GM21825 (cell line): Measurements from ENCODE around the gene NOTCH4.
"Not testable (repeated sequence)": the region's sequence is repeated elsewhere in the genome, so short reads cannot be mapped to it uniquely, and the experiment has no call there.

Source experiments
- ATAC-seq: cut with Tn5 transposase; IDR thresholded peaks from one replicate; pipeline ENCODE4 v1.9.1; 2021; ENCODE audit warnings: mild to moderate bottlenecking, moderate library complexity; ENCODE audit not compliant: unreplicated experiment

NOTCH4 gene

DNA sequence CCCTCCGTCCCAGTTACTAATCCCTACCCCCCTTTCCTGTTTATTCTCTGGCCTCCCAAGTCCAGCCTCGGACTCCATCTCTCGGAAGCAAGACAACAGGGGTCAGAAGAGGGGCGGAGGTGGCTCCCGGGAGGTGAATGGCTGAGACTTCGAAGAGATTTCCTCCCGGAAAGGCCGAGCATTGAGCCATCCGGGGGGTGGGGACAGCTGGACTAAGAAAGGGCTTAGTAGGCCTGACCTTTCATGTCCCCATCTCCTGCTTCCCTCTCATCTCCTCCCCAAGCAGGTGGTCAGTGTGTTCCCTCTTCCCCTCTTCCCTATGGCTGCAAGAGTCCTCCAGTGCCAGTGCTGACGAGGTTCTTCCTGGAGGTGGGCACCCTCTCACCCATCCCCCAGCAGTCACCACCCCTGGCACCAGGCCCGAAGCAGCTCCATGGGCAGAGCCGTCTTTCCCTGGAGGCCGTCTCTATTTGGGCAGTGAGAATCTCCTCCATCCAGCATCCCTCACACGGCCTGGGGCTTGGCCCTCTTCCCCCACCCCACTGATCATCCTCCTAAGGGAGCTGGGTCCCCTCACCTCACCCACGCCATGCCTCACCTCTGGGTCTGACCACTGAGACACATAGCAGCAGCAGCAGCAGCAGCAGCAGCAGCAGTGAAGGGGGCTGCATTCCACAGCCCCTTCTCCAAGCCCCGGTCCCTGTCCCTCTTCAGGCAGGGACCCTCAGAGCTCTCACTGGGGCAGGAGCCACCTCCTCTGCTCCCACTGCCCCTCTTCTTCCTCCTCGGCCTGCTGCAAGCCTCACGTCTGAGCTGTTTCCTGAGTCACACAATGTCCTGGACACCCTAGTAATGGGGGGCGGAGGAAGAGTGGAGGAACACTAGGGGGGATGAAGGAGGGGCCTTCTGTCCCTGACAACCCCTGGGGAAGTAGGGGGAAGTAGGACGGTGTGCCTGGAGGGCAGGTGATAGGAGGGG, at the start of gene NOTCH4:
NOTCH4 (minus strand) TSS at position 810 of the 978 bp plus-strand sequence; CDS start at position 671, 139 bp downstream.
- ATAC-seq = no peak

DNA sequence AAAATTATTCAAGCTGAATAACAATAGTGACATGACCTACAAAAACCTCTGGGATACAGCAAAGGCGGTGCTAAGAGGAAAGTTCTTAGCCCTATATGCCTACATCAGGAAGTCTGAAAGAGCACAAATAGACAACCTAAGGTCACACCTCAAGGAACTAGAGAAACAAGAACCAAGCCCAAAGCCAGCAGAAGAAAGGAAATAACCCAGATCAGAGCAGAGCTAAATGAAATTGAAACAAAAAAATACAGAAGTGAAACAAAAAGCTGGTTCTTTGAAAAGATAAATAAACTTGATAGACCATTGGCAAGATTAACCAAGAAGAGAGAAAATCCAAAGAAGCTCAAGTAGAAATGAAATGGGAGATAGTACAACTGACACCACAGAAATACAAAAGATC, 47.6 kb upstream of the NOTCH4 start:
- no peak for ATAC-seq

DNA sequence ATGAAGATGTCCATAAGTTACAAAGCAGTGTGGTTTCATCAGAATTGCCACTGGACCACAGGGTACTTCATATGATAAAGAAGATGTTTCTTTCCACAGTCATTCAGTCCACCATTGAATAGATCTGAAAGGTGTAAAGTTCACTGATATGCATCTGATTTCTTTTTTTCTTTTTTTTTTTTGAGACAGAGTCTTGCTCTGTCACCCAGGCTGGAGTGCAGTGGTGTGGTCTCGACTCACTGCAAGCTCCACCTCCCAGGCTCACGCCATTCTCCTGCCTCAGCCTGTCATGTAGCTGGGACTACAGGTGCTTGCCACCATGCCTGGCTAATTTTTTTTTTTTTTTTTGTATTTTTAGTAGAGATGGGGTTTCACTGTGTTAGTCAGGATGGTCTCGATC, 44.6 kb upstream of the NOTCH4 start:
- not testable (repeated sequence) for ATAC-seq

DNA sequence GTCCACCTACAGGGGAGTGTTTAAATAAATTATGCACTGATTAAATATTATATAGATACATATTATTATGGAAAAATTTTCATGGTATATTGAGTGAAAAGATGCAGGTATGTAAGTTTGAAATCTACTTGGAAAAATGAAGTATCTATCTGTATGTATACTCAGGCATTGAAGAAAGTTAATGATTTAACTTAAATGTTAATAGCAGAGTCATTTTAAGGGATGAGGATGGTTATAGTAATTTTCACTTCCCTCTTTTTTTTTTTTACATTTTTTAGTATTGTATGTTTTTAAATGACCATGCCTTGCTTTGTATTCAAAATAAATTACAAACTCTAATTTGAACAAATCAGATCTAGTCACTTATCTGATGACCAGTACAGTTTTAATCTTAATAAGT, 43.2 kb upstream of the NOTCH4 start:
- no peak for ATAC-seq

DNA sequence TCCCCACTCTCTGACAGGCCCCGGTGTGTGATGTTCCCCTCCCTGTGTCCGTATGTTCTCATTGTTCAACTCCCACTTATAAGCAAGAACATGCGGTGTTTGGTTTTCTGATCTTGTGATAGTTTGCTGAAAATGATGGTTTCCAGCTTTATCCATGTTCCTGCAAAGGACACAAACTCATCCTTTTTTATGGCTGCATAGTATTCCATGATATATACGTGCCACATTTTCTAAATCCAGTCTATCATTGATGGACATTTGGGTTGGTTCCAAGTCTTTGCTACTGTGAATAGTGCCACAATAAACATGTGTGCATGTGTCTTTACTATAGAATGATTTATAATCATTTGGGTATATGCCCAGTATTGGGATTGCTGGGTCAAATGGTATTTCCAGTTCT, 33.4 kb upstream of the NOTCH4 start:
- not testable (repeated sequence) for ATAC-seq

DNA sequence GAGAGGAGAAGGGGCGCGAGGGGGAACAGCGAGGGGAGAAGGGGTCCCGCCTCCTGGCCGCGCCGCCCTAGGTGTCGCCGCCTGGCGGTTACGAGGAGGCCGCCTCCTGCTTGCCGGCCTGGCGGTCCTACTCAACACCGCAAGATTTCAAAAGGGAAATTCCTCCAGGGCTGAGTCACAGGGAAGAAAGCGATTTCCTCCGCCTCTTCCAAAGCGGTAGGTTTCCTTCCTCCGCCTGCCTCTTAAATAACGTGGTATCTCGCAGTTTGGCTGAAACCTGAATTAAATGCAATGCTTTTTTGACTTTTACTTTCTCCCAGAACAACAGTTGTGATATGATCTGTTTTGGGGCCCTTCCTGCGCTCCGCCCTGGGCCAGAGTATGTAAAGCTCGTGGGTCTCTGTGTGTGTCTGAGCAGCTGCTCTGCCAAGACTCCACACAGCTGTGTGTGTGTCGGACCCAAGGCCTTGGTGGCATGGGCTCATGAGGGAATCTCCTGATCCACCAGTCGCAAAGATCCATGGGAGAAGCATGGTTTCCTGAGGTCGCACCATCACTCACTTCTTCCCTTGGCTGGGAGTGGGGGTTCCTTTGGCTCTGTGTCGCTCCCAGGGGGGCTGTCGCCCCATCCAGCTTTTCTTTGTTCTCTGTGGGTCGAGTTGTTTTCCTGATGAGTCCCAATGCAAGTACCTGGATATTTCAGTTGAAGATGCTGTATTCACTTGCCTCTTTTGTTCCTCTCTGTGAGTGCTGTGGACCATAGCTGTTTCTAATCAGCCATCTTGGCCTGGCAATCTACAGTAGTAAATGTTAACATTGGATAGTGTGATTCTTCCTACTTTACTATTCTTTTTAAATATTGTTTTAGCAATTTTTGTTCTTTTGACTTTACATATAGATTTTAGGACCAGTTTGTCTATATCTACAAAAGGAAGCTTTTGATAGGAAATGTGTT, 31.6 kb upstream of the NOTCH4 start:
- ATAC-seq = no peak

DNA sequence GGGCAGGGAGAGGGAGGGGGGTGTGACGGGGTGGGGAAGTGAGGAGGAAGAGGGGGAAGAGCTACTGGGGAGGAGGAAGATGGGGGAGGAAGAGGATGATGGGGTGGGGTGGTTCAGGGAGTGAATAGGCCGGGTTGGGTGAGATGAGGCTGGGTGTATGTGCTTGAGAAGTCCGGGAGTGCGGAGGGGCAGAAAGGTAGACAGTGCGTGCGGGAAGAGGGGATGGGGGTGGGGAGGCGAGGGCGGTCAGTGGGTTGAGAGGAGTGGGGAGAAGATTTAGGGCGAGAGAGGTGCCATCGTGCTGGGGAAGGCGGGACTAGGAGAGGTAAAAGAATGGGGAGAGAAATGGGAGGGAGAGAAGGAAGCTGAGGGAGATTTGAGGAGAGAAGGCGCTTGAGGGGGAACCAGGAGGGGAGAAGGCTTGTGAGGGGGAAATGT, 30.9 kb upstream of the NOTCH4 start:
- no peak for ATAC-seq

DNA sequence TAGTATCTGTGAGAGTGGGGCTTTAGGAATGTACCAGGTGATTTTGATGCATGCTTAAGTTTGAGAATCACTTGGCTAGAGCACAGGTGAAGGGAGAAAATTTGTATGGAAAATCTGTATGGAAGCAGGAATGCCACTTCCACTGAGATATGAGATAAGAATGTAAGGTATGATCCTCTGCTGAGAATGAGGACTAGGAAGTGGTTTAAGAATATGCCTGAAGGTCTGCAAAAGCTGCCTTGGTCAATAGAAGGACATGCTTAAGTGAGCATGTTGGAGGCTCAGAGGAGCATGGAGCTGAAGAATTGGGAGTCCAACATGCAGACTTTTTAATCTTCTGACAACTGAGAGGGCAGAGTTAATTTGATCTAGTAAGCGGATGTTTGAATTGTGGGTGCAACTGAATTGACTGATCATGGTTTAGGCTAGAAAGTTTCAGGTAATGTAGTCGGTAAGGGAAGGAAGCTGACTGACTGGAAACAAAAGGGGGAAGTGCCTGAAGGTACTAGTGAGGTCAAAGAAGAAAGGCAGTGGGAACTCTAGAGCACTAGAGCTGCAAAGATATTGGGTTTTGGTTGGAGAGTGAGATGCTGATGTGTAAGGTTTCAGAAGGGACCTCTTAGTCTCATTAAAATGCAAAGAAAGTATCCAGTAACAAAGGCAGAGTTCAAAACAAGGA, 28.6 kb upstream of the NOTCH4 start:
- no peak for ATAC-seq

DNA sequence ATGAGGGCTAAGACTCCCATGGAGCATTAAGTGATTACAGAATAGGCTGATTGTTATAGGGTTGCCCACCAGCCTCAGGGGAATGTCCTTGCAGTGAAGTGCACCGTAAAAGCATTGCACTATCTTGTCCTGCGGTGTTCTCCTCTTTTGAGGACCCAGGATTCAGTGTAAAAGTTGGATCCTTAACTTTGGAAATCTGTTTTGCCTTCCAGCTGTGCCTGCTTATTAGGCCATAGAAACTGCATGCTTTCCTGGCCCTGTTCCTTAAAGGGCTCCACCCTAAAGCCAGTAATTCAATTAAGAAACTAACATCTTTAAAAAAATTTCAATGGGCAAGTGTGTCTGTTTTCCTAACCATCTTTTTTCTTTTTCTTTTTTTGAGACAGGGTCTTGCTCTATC, 25.4 kb upstream of the NOTCH4 start:
- no peak for ATAC-seq

DNA sequence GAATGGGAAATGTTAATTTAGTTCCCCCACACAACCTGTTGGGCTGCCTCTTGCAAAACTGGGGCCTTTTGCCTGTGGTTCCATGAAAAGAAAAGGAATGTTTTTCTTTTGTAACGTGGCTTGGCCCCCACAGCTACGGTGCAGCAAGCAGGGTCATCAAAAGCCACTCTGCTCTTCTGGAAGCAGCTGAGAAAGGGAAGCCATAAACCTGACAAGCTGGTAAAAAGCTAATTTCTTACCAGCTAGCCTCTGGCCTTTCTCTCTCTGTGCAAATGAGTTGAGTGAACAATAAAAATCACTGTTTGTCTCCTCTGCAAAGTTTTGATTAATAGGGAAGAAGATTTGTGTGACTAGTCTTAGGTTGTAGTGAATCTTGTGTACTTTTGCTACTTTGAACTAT, 23.5 kb upstream of the NOTCH4 start:
- ATAC-seq = no peak

DNA sequence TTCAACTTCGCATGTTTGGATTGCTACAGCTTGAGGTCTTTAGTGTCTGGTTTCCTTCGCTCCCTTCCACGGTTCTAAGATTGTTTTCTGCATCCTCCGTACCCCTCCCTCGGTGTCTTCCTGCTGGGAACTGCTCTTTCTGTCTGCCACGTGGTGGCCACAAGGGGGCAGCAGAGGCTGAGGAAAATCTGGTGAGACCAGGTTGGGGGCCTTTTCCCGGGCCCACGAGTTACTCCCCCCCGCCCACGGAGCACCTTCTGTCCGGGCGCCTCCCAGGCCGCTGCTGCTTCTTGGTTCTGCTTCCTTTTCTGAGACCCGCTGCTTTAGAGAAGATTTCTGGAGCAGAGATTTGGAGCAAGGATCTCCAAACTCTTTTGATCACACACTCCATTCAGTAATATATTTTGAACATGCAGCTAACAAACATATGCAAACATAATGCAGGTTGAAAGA, 21.1 kb upstream of the NOTCH4 start:
- ATAC-seq = no peak

DNA sequence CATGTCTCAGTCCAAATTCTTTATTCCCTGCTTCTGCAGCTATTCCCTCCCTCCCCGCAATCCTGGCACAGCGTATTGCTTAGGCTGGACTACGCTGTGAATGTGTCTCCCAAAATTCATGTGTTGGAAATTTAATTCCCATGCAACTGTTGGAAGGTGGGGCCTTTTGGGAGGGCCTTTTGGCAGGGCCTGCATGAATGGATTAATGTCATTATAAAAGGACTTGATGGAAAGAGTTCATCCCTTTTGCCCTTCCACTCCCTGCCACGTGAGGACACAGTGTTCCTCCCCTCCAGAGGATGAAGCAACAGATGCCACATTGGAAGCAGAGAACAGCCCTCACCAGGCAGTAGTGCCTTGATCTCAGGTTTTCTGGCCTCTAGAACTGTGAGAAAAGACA, 20.4 kb upstream of the NOTCH4 start:
- ATAC-seq = no peak

DNA sequence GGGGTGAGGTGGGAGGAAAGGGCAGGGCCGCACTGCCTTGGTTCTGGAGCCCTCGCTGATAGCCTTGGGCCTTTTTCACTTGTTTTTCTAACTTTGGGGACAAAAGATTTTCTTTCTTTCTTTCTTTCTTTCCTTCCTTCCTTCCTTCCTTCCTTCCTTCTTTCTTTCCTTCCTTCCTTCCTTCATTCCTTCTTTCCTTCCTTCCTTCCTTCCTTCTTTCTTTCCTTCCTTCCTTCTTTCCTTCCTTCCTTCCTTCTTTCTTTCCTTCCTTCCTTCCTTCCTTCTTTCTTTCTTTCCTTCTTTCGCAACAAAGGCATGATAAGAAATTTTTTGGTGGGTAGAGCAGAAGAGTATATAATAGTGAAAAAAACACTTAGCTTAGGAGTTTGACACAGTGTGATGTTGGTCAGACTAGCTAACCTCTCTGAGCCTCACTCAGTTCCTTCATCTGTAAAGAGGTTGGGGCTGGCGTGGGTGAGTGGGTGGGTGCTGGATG, 18.5 kb upstream of the NOTCH4 start:
- not testable (repeated sequence) for ATAC-seq

DNA sequence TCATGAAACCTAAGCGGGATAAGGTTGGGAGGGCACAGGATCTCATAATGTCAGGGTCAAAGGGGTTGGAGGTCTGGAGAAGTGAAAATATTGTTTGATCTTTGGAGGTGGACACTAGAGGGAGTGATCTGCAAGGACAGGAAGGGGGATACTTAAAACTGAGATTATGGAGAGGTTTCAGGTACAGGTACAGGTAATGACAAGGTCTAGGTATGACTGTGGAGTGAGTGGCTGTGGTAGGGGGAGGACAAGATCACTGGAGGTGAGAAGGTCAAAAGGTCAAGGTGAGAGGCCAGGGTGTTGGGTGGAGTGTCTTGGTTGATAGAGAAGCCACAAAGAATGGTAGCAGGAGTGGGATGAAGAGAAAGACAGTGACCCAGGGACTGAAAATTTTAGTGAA, 16.8 kb upstream of the NOTCH4 start:
- ATAC-seq = no peak

DNA sequence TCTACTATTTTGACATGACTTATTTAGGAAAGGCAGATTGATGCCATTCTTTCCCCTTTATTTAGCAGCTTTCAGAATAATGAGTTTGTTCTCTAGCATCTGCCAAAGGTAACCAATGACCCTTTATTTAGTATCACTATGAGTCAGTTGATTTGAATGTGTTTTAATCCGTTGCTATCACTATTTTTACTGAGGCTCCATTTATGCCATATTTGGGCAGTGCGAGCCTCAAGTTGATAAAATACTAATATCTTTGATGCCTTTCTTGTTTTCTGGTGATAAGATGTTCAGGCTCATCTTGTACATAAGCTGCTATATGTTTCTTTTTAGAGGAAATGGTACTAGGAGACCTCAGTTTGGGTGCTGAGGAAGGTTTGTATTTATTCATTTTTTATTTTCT, 15.6 kb upstream of the NOTCH4 start:
- ATAC-seq = no peak

DNA sequence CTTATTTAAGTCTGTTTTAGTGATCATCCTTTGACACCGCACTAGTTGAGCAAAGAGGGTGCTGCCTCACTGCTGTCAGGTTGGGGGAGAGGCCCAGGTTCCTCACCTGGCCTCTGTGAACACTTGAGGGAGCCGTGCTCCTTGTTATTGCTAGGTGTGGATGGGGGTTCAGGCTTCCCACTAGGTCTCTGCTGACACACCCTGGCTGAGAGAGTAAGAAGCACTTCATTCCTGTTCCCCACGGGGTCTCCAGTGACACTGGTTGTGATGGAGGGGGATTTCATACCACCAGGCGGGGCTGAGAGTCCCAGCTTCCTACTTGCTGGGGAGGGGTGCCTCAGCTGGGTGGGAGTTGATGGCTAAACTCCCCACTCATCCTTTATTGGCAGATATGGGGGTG, 11.1 kb upstream of the NOTCH4 start:
- ATAC-seq = no peak

DNA sequence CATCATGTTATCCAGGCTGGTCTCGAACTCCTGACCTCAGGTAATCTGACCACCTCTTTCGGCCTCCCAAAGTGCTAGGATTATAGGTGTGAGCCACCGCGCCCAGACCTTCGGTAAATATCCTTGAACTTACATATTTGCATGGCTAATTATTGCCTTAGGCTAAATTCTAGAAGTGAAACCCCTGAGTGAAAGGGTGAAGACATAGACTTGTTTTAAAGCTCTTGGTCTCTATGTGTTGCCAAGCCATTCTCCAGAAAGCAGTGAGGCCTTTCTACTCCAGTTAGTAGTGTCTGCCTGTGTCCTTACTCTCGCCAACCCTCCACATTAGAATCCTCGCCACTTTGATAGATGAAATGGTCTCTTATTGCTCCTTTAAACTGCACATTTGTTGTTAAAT, 2.6 kb upstream of the NOTCH4 start:
- ATAC-seq = no peak

DNA sequence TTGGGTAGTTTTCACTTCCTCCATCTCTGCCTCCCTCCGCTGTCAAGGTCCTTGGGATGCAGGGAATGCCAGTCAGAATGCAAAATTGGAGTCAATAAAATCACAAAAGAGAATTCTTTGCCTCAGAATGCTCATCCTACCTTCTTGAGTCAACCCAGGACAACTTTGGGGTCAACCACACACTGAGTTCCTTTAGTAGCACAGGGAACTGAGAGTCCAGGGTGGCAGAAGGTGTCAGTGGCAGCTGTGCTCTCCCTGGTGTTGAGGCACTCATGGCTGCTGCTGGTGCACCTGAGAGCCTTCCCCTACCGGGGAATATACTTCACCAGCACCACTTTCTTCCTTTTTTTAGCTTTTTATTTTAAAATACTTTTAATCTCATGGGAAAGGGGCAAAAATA, 829 bp upstream of the NOTCH4 start:
- no peak for ATAC-seq

DNA sequence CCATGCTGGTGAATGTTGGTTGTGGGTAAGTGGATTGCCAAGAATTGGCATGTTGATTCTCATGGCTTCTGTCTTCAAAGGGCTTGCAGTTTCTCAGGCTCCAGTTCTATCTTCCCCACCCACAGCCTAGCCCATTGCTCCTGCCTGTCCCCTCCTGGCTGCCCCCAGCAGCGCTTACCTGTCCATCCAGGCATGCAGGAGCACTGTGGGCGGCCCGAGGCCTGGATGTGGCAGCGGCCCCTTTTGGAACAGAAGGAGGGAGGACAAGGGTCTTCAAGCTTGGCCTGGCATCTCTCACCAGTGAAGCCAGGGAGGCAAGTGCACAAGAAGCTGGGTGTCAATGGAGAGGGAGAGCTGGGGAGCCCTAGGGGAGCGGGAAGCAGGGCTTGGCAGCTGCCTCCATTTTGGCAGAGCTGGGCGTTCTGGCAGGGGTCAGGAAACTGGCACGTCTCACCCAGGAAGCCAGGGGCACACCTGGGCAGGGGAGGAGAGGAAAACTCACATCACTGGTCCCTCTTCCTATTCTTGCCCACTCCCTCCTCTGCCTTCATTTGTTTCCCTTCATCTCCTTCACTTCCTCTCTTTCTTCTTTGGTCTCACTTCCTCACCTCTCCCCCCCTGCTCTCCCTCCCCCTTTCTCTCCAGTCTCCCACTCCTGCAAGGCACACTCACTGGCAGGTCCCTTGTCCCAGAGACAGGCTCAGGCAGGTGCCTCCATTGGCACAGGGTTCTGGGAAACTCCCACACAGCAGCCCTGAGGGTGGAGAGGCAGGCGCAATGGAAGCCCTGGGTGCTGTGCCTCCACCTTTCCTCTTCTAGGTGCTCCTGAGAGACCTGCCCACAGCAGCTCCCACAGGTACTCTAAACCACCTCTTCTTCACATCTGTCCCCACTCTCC, 1.3 kb downstream of the NOTCH4 start:
- no peak for ATAC-seq

DNA sequence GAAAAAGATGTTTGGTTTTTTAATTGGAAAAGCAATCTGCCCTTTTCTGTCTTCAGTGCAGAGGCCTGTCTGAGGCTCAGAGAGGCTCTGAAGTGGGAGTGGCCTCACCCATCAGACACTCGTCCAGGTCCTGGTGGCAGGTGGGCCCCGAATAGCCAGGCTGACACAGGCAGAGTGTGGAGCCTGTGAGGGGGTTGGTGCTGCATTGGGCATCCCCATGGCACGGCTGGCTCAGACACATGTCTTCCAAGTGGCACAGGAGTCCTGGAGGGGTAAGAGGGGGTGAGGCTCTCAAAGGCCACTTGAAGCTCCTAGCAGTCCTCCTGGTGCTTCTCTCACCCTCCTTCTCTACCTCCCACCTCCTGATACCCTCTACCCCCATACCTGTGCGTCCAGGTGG, 3.8 kb downstream of the NOTCH4 start:
- ATAC-seq = no peak
